MM.1S (cell line): ENCODE measurements around the gene ARRDC1.

Experiments
- DNase-seq: peaks from one replicate; pipeline ENCODE4 v3.0.0-alpha.2; 2015
- H2AFZ ChIP-seq: fragments of 300-600 bp; sonication (generic); 2 replicates; pipeline ENCODE4 v1.6.0; 2016; ENCODE audit warnings: antibody characterized with exemption, low read length
- H3F3A ChIP-seq: fragments of 300-600 bp; sonication (generic); 2 replicates; pipeline ENCODE4 v1.6.1; 2016; ENCODE audit warnings: mild to moderate bottlenecking, antibody characterized with exemption, low read length, moderate library complexity, mixed read lengths; ENCODE audit not compliant: insufficient read depth
- H3K27ac ChIP-seq: fragments of 300-600 bp; sonication (generic); 2 replicates; pipeline ENCODE4 v1.5.1; 2016; ENCODE audit warnings: mild to moderate bottlenecking, low read length
- H3K27me3 ChIP-seq: fragments of 300-600 bp; sonication (generic); replicated peaks from 2 replicates; pipeline ENCODE4 v1.6.0; 2016; ENCODE audit warnings: low read length; ENCODE audit not compliant: insufficient read depth
- H3K36me3 ChIP-seq: fragments of 300-600 bp; sonication (generic); replicated peaks from 2 replicates; pipeline ENCODE4 v1.6.1; 2016; ENCODE audit warnings: mild to moderate bottlenecking, low read length, mixed read lengths; ENCODE audit not compliant: insufficient read depth
- H3K4me1 ChIP-seq: fragments of 300-600 bp; sonication (generic); 2 replicates; pipeline ENCODE4 v1.6.1; 2016; ENCODE audit warnings: low read length, mixed read lengths
- H3K4me2 ChIP-seq: fragments of 300-600 bp; sonication (generic); 2 replicates; pipeline ENCODE4 v1.6.0; 2016; ENCODE audit warnings: low read depth, low read length
- H3K4me3 ChIP-seq: fragments of 300-600 bp; sonication (generic); 2 replicates; pipeline ENCODE4 v1.5.1; 2016; ENCODE audit warnings: low read length, mixed read lengths
- H3K79me2 ChIP-seq: fragments of 300-600 bp; sonication (generic); 2 replicates; pipeline ENCODE4 v1.6.1; 2016; ENCODE audit warnings: mixed run types, low read length, mixed read lengths
- H3K9ac ChIP-seq: fragments of 300-600 bp; sonication (generic); 2 replicates; pipeline ENCODE4 v1.6.1; 2016; ENCODE audit warnings: low read length, mixed read lengths
- H3K9me2 ChIP-seq: fragments of 300-600 bp; sonication (generic); replicated peaks from 2 replicates; pipeline ENCODE4 v1.6.1; 2016; ENCODE audit warnings: mild to moderate bottlenecking, low read length, mixed read lengths; ENCODE audit not compliant: insufficient read depth
- H3K9me3 ChIP-seq: fragments of 300-600 bp; sonication (generic); replicated peaks from 2 replicates; pipeline ENCODE4 v1.6.1; 2016; ENCODE audit warnings: mild to moderate bottlenecking, low read length, mixed read lengths; ENCODE audit not compliant: insufficient read depth
- H4K20me1 ChIP-seq: fragments of 300-600 bp; sonication (generic); 2 replicates; pipeline ENCODE4 v1.6.1; 2016; ENCODE audit warnings: mild to moderate bottlenecking, low read length, moderate library complexity, mixed read lengths; ENCODE audit not compliant: insufficient read depth
- CTCF ChIP-seq: fragments of 300-600 bp; sonication (generic); IDR thresholded peaks from 2 replicates; pipeline ENCODE4 v1.5.1; 2016; ENCODE audit warnings: antibody characterized with exemption, low read length, mixed read lengths
- EZH2 ChIP-seq: fragments of 300-600 bp; sonication (generic); optimal IDR thresholded peaks from 2 replicates; pipeline ENCODE3; 2017; ENCODE audit warnings: low read depth, mild to moderate bottlenecking, antibody characterized with exemption, low read length, mixed read lengths
- EZH2phosphoT487 ChIP-seq: fragments of 300-600 bp; sonication (generic); IDR thresholded peaks from 2 replicates; pipeline ENCODE4 v1.6.1; 2018; ENCODE audit warnings: antibody characterized with exemption, low read length

Gene ARRDC1

GRCh38 chr9:137631345-137632229 is 26.1 kb downstream of the ARRDC1 start:
- no peak overlapping the region for H2AFZ ChIP-seq
- TF ChIP-seq EZH2phosphoT487 (no peak), CTCF (no peak), EZH2 (no peak)
- peaks cover 95% of the 10 kb centered on the region for H3K79me2 ChIP-seq
- H3K9me3 ChIP-seq: no peaks in the 10 kb centered on the region
- no peak for DNase-seq
- no peaks in the 10 kb centered on the region for H3K9me2 ChIP-seq
- H4K20me1 ChIP-seq: no peaks in the 10 kb centered on the region
- no peaks in the 10 kb centered on the region for H3K36me3 ChIP-seq
- no peak overlapping the region for H3K4me2 ChIP-seq
- no peaks in the 10 kb centered on the region for H3F3A ChIP-seq
- H3K27me3 ChIP-seq: no peaks in the 10 kb centered on the region
- no peaks in the 10 kb centered on the region; the same call in 1 of the 2 replicates for H3K4me1 ChIP-seq
- H3K9ac ChIP-seq: no peak overlapping the region
- no peak overlapping the region for H3K27ac ChIP-seq
- no peak overlapping the region for H3K4me3 ChIP-seq

GRCh38 chr9:137632230-137633161 is 27.0 kb downstream of the ARRDC1 start:
- DNase-seq: no peak
- Histone ChIP-seq H3K9me3 (no peaks in the 10 kb centered on the region), H3K9me2 (no peaks in the 10 kb centered on the region), H3K4me3 (no peak overlapping the region), H4K20me1 (no peaks in the 10 kb centered on the region), H2AFZ (no peak overlapping the region), H3K4me2 (no peak overlapping the region), H3K79me2 (peaks cover 93% of the 10 kb centered on the region), H3F3A (no peaks in the 10 kb centered on the region; the same call in 1 of the 2 replicates), H3K4me1 (no peaks in the 10 kb centered on the region; the same call in 1 of the 2 replicates), H3K27ac (no peak overlapping the region), H3K36me3 (no peaks in the 10 kb centered on the region), H3K27me3 (no peaks in the 10 kb centered on the region), H3K9ac (no peak overlapping the region)
- no peak for TF ChIP-seq CTCF
- TF ChIP-seq EZH2phosphoT487: no peak
- no peak for TF ChIP-seq EZH2

GRCh38 chr9:137634016-137634415 is 28.5 kb downstream of the ARRDC1 start:
- Histone ChIP-seq H3K4me1 (peaks cover 6% of the 10 kb centered on the region; the same call in 1 of the 2 replicates), H3K9me2 (no peaks in the 10 kb centered on the region), H4K20me1 (no peaks in the 10 kb centered on the region), H3F3A (peaks cover 3% of the 10 kb centered on the region; the same call in 1 of the 2 replicates), H2AFZ (no peak overlapping the region), H3K9me3 (no peaks in the 10 kb centered on the region), H3K27ac (no peak overlapping the region), H3K36me3 (no peaks in the 10 kb centered on the region), H3K9ac (no peak overlapping the region), H3K4me2 (no peak overlapping the region), H3K4me3 (no peak overlapping the region), H3K79me2 (peaks cover 93% of the 10 kb centered on the region), H3K27me3 (no peaks in the 10 kb centered on the region)
- TF ChIP-seq EZH2: no peak
- no peak for TF ChIP-seq CTCF
- TF ChIP-seq EZH2phosphoT487: no peak
- no peak for DNase-seq
